Measurements from ENCODE around the gene RCCD1.
A peak's percentile ranks its signal among the peaks of the same experiment; 100 is the strongest.

Gene RCCD1

GRCh38 chr15:90954712-90955623 lies at the start of gene RCCD1:
Gene RCCD1 (plus strand): TSS chr15:90954884. CDS start chr15:90956735, 1,851 bp downstream.
- TF ChIP-seq EZH2phosphoT487 (IDR thresholded peaks at IDR 0.05; ENCODE audit: borderline replicate concordance) (no peak), CTCF (conservative IDR thresholded peaks at IDR 0.05; ENCODE audit: low read length) (no peak)
- no peaks in the 10 kb centered on the region for H3K27me3 ChIP-seq (ENCODE audit: insufficient read depth, low read length, poor library complexity, severe bottlenecking)
- peak within 1 kb of the TSS; percentile 95 for H3K4me3 ChIP-seq (ENCODE audit: low read length, poor library complexity, severe bottlenecking)
- H3K36me3 ChIP-seq (ENCODE audit: insufficient read depth, low read length) = peaks cover 34% of the 10 kb centered on the region; the same call in 1 of the 2 replicates
- H3K4me2 ChIP-seq (ENCODE audit: low read depth, low read length, poor library complexity, severe bottlenecking) = peak within 1 kb of the TSS; percentile 99
- peaks cover 14% of the 10 kb centered on the region for H3K4me1 ChIP-seq (ENCODE audit: insufficient read depth, low read length, poor library complexity, severe bottlenecking)
- H3K9me2 ChIP-seq (replicated peaks; ENCODE audit: low read depth, low read length) = no peaks in the 10 kb centered on the region
- no peaks in the 10 kb centered on the region for H3K9me3 ChIP-seq (ENCODE audit: insufficient read depth, low read depth, low read length)
- H3K9ac ChIP-seq (ENCODE audit: low read depth, low read length, poor library complexity, severe bottlenecking) = peak within 1 kb of the TSS; percentile 99
- no peaks in the 10 kb centered on the region for H3F3A ChIP-seq (ENCODE audit: low read depth)
- peak within 1 kb of the TSS; percentile 100 for H2AFZ ChIP-seq (ENCODE audit: low read length)
- H3K79me2 ChIP-seq (ENCODE audit: insufficient read depth, low read length) = peaks cover 39% of the 10 kb centered on the region
- peaks cover 8% of the 10 kb centered on the region for H4K20me1 ChIP-seq (ENCODE audit: insufficient read depth, low read length, poor library complexity, severe bottlenecking)

- H4K20me1 ChIP-seq (ENCODE audit: insufficient read depth, low read length, poor library complexity, severe bottlenecking) = no peaks in the 10 kb centered on the region
Measured at GRCh38 chr15:90905306-90906180, 49.1 kb upstream of the RCCD1 start.

More at GRCh38 chr15:90905306-90906180, 49.1 kb upstream of the RCCD1 start:
- Histone ChIP-seq H3K9me2 (replicated peaks; ENCODE audit: low read depth, low read length) (no peaks in the 10 kb centered on the region), H3K4me2 (ENCODE audit: low read depth, low read length, poor library complexity, severe bottlenecking) (no peak overlapping the region), H3K9ac (ENCODE audit: low read depth, low read length, poor library complexity, severe bottlenecking) (no peak overlapping the region), H2AFZ (ENCODE audit: low read length) (no peak overlapping the region), H3K4me1 (ENCODE audit: insufficient read depth, low read length, poor library complexity, severe bottlenecking) (peaks cover 13% of the 10 kb centered on the region), H3F3A (ENCODE audit: low read depth) (no peaks in the 10 kb centered on the region), H3K9me3 (ENCODE audit: insufficient read depth, low read depth, low read length) (no peaks in the 10 kb centered on the region), H3K27me3 (ENCODE audit: insufficient read depth, low read length, poor library complexity, severe bottlenecking) (no peaks in the 10 kb centered on the region), H3K36me3 (ENCODE audit: insufficient read depth, low read length) (no peaks in the 10 kb centered on the region; the same call in 1 of the 2 replicates), H3K4me3 (ENCODE audit: low read length, poor library complexity, severe bottlenecking) (no peak overlapping the region), H3K79me2 (ENCODE audit: insufficient read depth, low read length) (peaks cover 19% of the 10 kb centered on the region; the same call in 1 of the 2 replicates)
- TF ChIP-seq CTCF (conservative IDR thresholded peaks at IDR 0.05; ENCODE audit: low read length) (no peak), EZH2phosphoT487 (IDR thresholded peaks at IDR 0.05; ENCODE audit: borderline replicate concordance) (no peak)

All from Loucy (cell line).